ENCODE data around the gene ZBTB34. TPM values are rescaled to one million over a fixed set of nuclear protein-coding genes. Genes with fewer than 3 reads are reported as not detected.

Gene ZBTB34
- total and polyA plus RNA-seq, 4 donors = 1.1 to 9.5 (median 3.4) TPM

DNA sequence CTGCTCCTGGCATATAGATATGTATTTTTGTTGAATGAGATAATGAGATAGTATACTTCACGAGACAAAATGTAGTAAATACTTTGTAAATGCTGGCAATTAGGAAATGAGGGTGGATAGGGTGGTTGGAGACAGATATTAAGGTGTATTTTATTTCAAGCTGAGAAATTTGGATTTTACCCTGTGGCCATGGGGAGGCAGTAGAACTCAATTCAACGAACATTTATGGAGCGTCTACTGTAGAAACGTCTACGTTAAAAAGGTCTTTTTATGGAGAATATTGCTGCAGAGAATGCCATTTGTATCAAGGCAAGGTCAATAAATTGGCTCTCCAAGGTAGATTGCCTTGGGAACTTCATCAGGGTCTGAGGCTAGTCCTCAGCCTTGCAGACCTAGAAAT is 32.6 kb downstream of the ZBTB34 start:
- H3K27me3 ChIP-seq (ENCODE audit: control insufficient read depth in 4 of 4, insufficient read depth in 4 of 4, low read length in 3 of 4) = no peaks in the 10 kb centered on the region
- no peak overlapping the region for H3K9ac ChIP-seq (ENCODE audit: low read depth in 1 of 2, low read length in 2 of 2)
- TF ChIP-seq, protein P1, sequence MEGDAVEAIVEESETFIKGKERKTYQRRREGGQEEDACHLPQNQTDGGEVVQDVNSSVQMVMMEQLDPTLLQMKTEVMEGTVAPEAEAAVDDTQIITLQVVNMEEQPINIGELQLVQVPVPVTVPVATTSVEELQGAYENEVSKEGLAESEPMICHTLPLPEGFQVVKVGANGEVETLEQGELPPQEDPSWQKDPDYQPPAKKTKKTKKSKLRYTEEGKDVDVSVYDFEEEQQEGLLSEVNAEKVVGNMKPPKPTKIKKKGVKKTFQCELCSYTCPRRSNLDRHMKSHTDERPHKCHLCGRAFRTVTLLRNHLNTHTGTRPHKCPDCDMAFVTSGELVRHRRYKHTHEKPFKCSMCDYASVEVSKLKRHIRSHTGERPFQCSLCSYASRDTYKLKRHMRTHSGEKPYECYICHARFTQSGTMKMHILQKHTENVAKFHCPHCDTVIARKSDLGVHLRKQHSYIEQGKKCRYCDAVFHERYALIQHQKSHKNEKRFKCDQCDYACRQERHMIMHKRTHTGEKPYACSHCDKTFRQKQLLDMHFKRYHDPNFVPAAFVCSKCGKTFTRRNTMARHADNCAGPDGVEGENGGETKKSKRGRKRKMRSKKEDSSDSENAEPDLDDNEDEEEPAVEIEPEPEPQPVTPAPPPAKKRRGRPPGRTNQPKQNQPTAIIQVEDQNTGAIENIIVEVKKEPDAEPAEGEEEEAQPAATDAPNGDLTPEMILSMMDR (IDR thresholded peaks at IDR 0.05; ENCODE audit: low read depth, low read length, missing input control) = peak; percentile 7
- peak; percentile 39 to 58 for TF ChIP-seq RAD21 (IDR thresholded peaks at IDR 0.05)
- TF ChIP-seq JUND (IDR thresholded peaks at IDR 0.05) = no peak
- H3K4me3 ChIP-seq (ENCODE audit: low read depth in 1 of 3, low read length in 3 of 3) = no peak overlapping the region
- WGBS = 36% methylated on average over 5 of the region's 5 CpGs
- H3K9me3 ChIP-seq (ENCODE audit: control insufficient read depth in 4 of 4, low read length in 3 of 4) = no peaks in the 10 kb centered on the region
- no peak for DNase-seq (ENCODE audit: low spot score)
- H3K4me1 ChIP-seq (ENCODE audit: control insufficient read depth in 4 of 4, insufficient read depth in 4 of 4, low read length in 3 of 4) = no peaks in the 10 kb centered on the region
- no peak overlapping the region for H3K27ac ChIP-seq (ENCODE audit: low read depth in 1 of 2, low read length in 2 of 2)
- H3K36me3 ChIP-seq (ENCODE audit: control insufficient read depth in 4 of 4, insufficient read depth in 3 of 4, low read depth in 1 of 4, low read length in 3 of 4) = no peaks in the 10 kb centered on the region

DNA sequence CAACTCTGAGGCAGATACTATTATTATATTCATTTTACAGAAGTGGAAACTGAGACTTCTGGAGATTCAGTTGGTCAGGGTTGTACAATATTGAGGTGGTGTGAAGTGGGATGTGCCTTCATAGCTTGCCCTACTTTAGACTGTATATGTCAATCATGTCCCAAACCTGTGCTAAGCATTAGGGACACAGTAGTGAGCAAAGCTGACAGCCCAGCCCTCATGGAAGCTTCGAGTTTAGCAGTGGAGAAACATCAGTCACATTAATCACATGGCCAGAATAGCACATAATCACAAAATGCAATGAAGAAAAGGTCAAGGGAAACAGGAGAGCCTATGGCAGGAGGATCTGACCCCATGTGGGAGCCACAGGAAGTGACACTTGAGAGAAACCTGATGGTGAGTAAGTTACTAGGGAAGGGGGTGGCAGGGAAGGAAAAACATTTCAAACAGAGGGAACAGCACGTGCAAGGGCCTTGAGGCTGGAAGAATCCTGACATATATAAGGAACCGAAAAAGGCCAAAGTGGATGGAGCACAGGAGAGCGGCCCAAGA is 33.7 kb downstream of the ZBTB34 start:
- H3K9ac ChIP-seq (ENCODE audit: low read depth in 1 of 2, low read length in 2 of 2) = no peak overlapping the region
- H3K4me3 ChIP-seq (ENCODE audit: low read depth in 1 of 3, low read length in 3 of 3) = no peak overlapping the region
- H3K36me3 ChIP-seq (ENCODE audit: control insufficient read depth in 4 of 4, insufficient read depth in 3 of 4, low read depth in 1 of 4, low read length in 3 of 4) = no peaks in the 10 kb centered on the region
- no peak overlapping the region for H3K27ac ChIP-seq (ENCODE audit: low read depth in 1 of 2, low read length in 2 of 2)
- 86% methylated on average over 4 of the region's 4 CpGs for WGBS
- no peaks in the 10 kb centered on the region for H3K4me1 ChIP-seq (ENCODE audit: control insufficient read depth in 4 of 4, insufficient read depth in 4 of 4, low read length in 3 of 4)
- no peaks in the 10 kb centered on the region for H3K27me3 ChIP-seq (ENCODE audit: control insufficient read depth in 4 of 4, insufficient read depth in 4 of 4, low read length in 3 of 4)
- no peak for TF ChIP-seq EGR1 (IDR thresholded peaks at IDR 0.05; ENCODE audit: low read depth in 2 of 2)
- no peak for TF ChIP-seq TAF1 (conservative IDR thresholded peaks at IDR 0.05)
- TF ChIP-seq HNF4A (conservative IDR thresholded peaks at IDR 0.05) = no peak
- TF ChIP-seq NR2F2 (IDR thresholded peaks at IDR 0.05) = no peak
- TF ChIP-seq, protein P2, sequence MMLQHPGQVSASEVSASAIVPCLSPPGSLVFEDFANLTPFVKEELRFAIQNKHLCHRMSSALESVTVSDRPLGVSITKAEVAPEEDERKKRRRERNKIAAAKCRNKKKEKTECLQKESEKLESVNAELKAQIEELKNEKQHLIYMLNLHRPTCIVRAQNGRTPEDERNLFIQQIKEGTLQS (IDR thresholded peaks at IDR 0.05) = no peak
- no peak for DNase-seq (ENCODE audit: low spot score)
- H3K9me3 ChIP-seq (ENCODE audit: control insufficient read depth in 4 of 4, low read length in 3 of 4) = no peaks in the 10 kb centered on the region

- 85% methylated on average over 3 of the region's 3 CpGs for WGBS
- Histone ChIP-seq H3K9ac (ENCODE audit: low read depth in 1 of 2, low read length in 2 of 2) (no peak overlapping the region), H3K27me3 (ENCODE audit: control insufficient read depth in 4 of 4, insufficient read depth in 4 of 4, low read length in 3 of 4) (no peaks in the 10 kb centered on the region), H3K4me3 (ENCODE audit: low read depth in 1 of 3, low read length in 3 of 3) (no peak overlapping the region), H3K27ac (ENCODE audit: low read depth in 1 of 2, low read length in 2 of 2) (no peak overlapping the region), H3K9me3 (ENCODE audit: control insufficient read depth in 4 of 4, low read length in 3 of 4) (peaks cover 0 to 6% (median 4%) of the 10 kb centered on the region in 4 donors), H3K4me1 (ENCODE audit: control insufficient read depth in 4 of 4, insufficient read depth in 4 of 4, low read length in 3 of 4) (no peaks in the 10 kb centered on the region), H3K36me3 (ENCODE audit: control insufficient read depth in 4 of 4, insufficient read depth in 3 of 4, low read depth in 1 of 4, low read length in 3 of 4) (no peaks in the 10 kb centered on the region)
- DNase-seq (ENCODE audit: low spot score) = no peak
- no peak for TF ChIP-seq YY1 (IDR thresholded peaks at IDR 0.05)
Measured at GRCh38 chr9:126902210-126902609, 41.8 kb downstream of the ZBTB34 start.

DNA sequence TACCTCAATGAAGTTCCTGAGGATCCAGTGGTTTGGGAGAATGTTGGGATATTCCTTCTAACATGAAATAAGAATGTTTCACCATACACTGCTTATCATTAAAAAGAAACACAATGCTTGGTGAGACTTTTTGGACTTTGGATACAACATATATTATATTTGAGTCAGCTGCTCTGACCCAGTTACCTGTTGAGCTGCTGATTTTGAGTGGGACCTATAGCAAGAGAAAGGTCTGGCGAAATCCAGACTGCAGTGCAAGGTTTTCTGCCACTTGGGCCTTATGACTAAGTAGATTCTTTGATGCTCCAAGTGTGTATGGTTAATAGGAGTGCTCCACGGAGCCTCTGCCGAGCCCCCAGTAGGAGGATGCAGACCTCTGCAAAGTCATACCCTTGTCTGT is 44.1 kb downstream of the ZBTB34 start:
- 90% methylated on average over 3 of the region's 3 CpGs for whole genome bisulfite sequencing
- Histone ChIP-seq H3K36me3 (ENCODE audit: control insufficient read depth in 4 of 4, insufficient read depth in 3 of 4, low read depth in 1 of 4, low read length in 3 of 4) (no peaks in the 10 kb centered on the region), H3K27me3 (ENCODE audit: control insufficient read depth in 4 of 4, insufficient read depth in 4 of 4, low read length in 3 of 4) (no peaks in the 10 kb centered on the region), H3K9ac (ENCODE audit: low read depth in 1 of 2, low read length in 2 of 2) (no peak overlapping the region), H3K9me3 (ENCODE audit: control insufficient read depth in 4 of 4, low read length in 3 of 4) (peaks cover 0 to 6% (median 4%) of the 10 kb centered on the region in 4 donors), H3K4me1 (ENCODE audit: control insufficient read depth in 4 of 4, insufficient read depth in 4 of 4, low read length in 3 of 4) (no peaks in the 10 kb centered on the region), H3K27ac (ENCODE audit: low read depth in 1 of 2, low read length in 2 of 2) (no peak overlapping the region), H3K4me3 (ENCODE audit: low read depth in 1 of 3, low read length in 3 of 3) (no peak overlapping the region)
- DNase-seq (ENCODE audit: low spot score) = no peak
- TF ChIP-seq NR2F2 (IDR thresholded peaks at IDR 0.05) = no peak
- no peak for TF ChIP-seq ZBTB33 (IDR thresholded peaks at IDR 0.05)
- TF ChIP-seq SP1 (IDR thresholded peaks at IDR 0.05) = no peak
- TF ChIP-seq RAD21 (IDR thresholded peaks at IDR 0.05) = no peak
